Testis (tissue), 2 donors: ENCODE results near the gene SMCO4.

Source experiments
- POLR2A ChIP-seq: fragments of 450-650 bp; IDR thresholded peaks from one replicate; pipeline ENCODE4 v1.6.1; 2017; ENCODE audit warnings: antibody characterized with exemption, mild to moderate bottlenecking, moderate library complexity
- TF ChIP-seq, protein P1 (sequence below), 3 experiments: fragments of 450-650 bp in 2 of 3; fragments of 200-600 bp in 1 of 3; sonication (generic) in 1 of 3; IDR thresholded peaks; one replicate each; pipeline ENCODE4 v1.5.1; 2016 to 2019; ENCODE audit warnings: antibody characterized with exemption in 3 of 3, mild to moderate bottlenecking in 2 of 3, moderate library complexity in 1 of 3

DNA sequence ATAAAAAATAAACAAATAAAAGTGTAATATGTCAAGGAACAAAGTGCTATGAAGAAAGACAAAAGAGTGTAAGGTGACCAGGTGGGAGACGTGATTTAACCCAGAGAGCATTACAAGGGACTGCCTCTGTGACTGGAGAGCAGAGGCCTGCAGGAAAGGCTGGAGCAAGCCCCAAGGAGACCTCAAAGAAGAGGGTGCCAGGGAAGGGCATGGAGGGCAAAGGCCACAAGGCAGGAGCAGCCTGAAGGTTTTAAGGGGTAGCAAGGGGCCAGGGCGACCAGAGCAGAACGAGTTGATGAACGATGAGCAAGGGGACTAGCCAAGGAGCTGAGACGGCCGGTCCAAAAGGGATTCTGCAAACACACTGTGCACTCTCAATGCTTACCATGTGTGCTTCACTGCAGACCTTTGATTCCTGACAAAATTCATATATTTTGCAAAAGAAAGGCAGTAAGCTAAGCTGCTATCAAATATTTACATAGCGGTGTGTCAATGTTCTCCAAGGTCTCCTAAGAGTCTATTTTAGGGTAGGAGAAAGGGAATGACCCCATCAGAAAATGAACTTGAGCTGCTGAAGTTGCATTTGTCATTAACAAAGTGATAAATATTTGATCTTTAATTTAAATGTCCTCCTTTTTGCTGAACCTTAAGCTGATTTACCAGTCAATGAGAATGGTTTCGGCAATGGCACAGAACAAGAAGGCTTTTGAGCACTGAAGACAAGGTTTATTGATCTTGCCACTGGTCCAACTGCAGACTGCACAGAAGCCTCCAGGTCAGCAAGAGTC, 50.5 kb downstream of the SMCO4 start:
- TF ChIP-seq, protein P1, sequence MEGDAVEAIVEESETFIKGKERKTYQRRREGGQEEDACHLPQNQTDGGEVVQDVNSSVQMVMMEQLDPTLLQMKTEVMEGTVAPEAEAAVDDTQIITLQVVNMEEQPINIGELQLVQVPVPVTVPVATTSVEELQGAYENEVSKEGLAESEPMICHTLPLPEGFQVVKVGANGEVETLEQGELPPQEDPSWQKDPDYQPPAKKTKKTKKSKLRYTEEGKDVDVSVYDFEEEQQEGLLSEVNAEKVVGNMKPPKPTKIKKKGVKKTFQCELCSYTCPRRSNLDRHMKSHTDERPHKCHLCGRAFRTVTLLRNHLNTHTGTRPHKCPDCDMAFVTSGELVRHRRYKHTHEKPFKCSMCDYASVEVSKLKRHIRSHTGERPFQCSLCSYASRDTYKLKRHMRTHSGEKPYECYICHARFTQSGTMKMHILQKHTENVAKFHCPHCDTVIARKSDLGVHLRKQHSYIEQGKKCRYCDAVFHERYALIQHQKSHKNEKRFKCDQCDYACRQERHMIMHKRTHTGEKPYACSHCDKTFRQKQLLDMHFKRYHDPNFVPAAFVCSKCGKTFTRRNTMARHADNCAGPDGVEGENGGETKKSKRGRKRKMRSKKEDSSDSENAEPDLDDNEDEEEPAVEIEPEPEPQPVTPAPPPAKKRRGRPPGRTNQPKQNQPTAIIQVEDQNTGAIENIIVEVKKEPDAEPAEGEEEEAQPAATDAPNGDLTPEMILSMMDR (IDR thresholded peaks at IDR 0.05), result no peak
- TF ChIP-seq POLR2A, result no peak
